Breast epithelium (tissue), 3 donors: ENCODE measurements around the gene OCA2.

Experiments
- POLR2A ChIP-seq: fragments of 450-650 bp; IDR thresholded peaks from one replicate; pipeline ENCODE4 v1.6.1; 2016; ENCODE audit warnings: antibody characterized with exemption, mild to moderate bottlenecking, moderate library complexity
- POLR2AphosphoS5 ChIP-seq, 3 donors: sonication (generic); formaldehyde crosslinking; IDR thresholded peaks; one replicate each; pipeline ENCODE4 v1.6.1; 2017; ENCODE audit warnings: antibody characterized with exemption in 3 of 3
- TF ChIP-seq, protein P1 (sequence below), 3 donors: fragments of 450-650 bp; IDR thresholded peaks; one replicate each; pipeline ENCODE4 v1.5.1; 2016 to 2017; ENCODE audit warnings: antibody characterized with exemption in 3 of 3, mild to moderate bottlenecking in 3 of 3, moderate library complexity in 3 of 3

DNA sequence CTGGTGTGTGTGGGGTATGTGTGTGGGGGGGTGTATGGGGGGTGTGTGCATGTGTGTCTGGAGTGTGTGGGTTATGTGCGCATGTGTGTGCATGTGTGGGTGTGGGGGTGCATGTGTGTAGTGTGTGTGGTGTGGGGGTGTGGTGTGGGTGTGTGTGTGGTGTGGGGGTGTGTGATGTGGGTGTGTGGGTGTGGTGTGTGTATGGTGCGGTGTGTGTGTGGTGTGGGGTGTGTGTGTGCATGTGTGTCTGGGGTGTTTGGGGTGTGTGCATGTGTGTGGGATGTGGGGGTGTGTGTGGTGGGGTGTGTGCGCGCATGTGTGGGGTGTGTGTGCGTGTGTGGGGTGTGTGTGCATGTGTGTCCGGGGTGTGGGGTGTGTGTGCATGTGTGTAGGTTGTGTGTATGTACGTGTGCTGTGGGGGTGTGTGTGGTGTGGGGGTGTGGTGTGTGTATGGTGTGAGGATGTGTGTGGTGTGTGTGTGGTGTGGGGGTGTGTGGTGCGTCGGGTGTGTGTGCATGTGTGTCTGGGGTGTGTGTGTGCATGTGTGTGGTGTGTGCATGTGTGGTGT is 6.2 kb upstream of the OCA2 start:
- TF ChIP-seq, protein P1, sequence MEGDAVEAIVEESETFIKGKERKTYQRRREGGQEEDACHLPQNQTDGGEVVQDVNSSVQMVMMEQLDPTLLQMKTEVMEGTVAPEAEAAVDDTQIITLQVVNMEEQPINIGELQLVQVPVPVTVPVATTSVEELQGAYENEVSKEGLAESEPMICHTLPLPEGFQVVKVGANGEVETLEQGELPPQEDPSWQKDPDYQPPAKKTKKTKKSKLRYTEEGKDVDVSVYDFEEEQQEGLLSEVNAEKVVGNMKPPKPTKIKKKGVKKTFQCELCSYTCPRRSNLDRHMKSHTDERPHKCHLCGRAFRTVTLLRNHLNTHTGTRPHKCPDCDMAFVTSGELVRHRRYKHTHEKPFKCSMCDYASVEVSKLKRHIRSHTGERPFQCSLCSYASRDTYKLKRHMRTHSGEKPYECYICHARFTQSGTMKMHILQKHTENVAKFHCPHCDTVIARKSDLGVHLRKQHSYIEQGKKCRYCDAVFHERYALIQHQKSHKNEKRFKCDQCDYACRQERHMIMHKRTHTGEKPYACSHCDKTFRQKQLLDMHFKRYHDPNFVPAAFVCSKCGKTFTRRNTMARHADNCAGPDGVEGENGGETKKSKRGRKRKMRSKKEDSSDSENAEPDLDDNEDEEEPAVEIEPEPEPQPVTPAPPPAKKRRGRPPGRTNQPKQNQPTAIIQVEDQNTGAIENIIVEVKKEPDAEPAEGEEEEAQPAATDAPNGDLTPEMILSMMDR (IDR thresholded peaks at IDR 0.05), result no peak
- TF ChIP-seq POLR2A (no peak), POLR2AphosphoS5 (IDR thresholded peaks at IDR 0.05) (no peak)
